Ishikawa (cell line): ENCODE results near the gene DOCK3.

Experiments used
- CEBPB ChIP-seq: IDR thresholded peaks from 2 replicates; pipeline ENCODE4 v1.6.1; 2012
- CREB1 ChIP-seq: IDR thresholded peaks from 2 replicates; pipeline ENCODE4 v1.6.1; 2012; ENCODE audit warnings: low read depth
- EGR1 ChIP-seq: IDR thresholded peaks from 2 replicates; pipeline ENCODE4 v1.6.1; 2012
- EP300 ChIP-seq: IDR thresholded peaks from 2 replicates; pipeline ENCODE4 v1.6.1; 2012; ENCODE audit warnings: borderline replicate concordance
- FOXM1 ChIP-seq: IDR thresholded peaks from 2 replicates; pipeline ENCODE4 v1.6.1; 2012; ENCODE audit warnings: low read depth, borderline replicate concordance
- MAX ChIP-seq: IDR thresholded peaks from 2 replicates; pipeline ENCODE4 v1.6.1; 2012
- NFIC ChIP-seq: IDR thresholded peaks from 2 replicates; pipeline ENCODE4 v1.6.1; 2012
- RAD21 ChIP-seq: IDR thresholded peaks from 2 replicates; pipeline ENCODE4 v1.6.1; 2012; ENCODE audit warnings: low read depth
- REST ChIP-seq: IDR thresholded peaks from 2 replicates; pipeline ENCODE4 v1.6.1; 2012; ENCODE audit warnings: low read depth, mild to moderate bottlenecking
- TAF1 ChIP-seq: IDR thresholded peaks from 2 replicates; pipeline ENCODE4 v1.6.1; 2012; ENCODE audit warnings: low read depth, mild to moderate bottlenecking
- TCF12 ChIP-seq: IDR thresholded peaks from 2 replicates; pipeline ENCODE4 v1.6.1; 2012; ENCODE audit warnings: low read depth
- TEAD4 ChIP-seq: IDR thresholded peaks from 2 replicates; pipeline ENCODE4 v1.6.1; 2012
- USF1 ChIP-seq: IDR thresholded peaks from 2 replicates; pipeline ENCODE4 v1.6.1; 2012
- YY1 ChIP-seq: IDR thresholded peaks from 2 replicates; pipeline ENCODE4 v1.6.1; 2012; ENCODE audit warnings: low read depth
- ZBTB7A ChIP-seq: IDR thresholded peaks from 2 replicates; pipeline ENCODE4 v1.6.1; 2012; ENCODE audit warnings: low read depth

Gene DOCK3

DNA sequence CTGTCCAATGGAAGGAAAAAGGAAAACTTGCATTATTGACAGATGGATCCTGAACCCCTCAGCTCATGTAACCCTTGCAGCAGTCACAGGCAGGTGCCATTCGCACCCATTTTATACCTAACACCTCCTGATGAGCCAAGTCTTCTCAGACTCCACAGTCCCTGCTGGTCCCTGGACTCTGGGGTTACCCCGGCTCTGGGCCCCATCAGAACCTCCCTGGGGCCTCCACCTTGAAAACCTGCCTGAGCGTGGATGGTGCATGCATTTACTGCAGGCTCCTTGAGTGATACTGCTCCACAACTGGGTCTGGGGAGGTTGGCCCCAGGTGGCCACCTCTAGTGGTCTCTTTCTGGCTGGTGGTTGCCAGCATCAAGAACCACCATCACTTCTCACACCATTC, 15.9 kb upstream of the DOCK3 start:
- no peak for TF ChIP-seq TAF1
- TF ChIP-seq ZBTB7A: no peak
- TF ChIP-seq MAX: no peak
- TF ChIP-seq YY1: no peak
- TF ChIP-seq TCF12: no peak
- TF ChIP-seq CREB1: no peak
- no peak for TF ChIP-seq EP300
- TF ChIP-seq NFIC: no peak
- TF ChIP-seq FOXM1: no peak
- no peak for TF ChIP-seq EGR1

DNA sequence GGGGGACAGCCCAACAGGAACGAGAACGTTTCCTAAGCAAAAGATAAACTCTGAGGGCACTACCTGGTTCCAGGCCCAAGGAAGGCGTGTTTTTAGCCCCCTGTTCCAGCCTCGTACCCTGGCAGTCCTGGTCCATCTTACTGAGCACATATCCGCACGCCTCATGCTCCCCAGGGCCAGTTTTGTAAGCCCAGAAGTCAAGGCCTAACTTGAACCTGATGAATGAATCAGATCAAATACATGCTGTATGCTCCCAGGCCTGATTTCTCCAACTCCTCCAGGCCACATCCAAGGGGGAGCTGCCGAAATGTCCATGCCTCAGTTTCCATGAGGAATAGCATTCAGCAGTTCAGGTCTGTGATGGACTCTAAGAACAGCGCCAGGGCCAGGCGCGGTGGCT, 14.3 kb upstream of the DOCK3 start:
- TF ChIP-seq NFIC: no peak
- TF ChIP-seq CEBPB: no peak
- no peak for TF ChIP-seq EP300
- TF ChIP-seq REST: no peak
- no peak for TF ChIP-seq ZBTB7A
- no peak for TF ChIP-seq TCF12
- no peak for TF ChIP-seq RAD21
- no peak for TF ChIP-seq EGR1
- TF ChIP-seq TAF1: no peak
- TF ChIP-seq TEAD4: no peak
- TF ChIP-seq YY1: no peak

GRCh38 chr3:50661321-50661837, 13.3 kb upstream of the DOCK3 start:
- TF ChIP-seq CEBPB (no peak), TEAD4 (no peak), YY1 (no peak), RAD21 (no peak), ZBTB7A (no peak), EP300 (no peak), MAX (no peak), TCF12 (no peak), FOXM1 (no peak), USF1 (no peak), EGR1 (no peak), NFIC (no peak)

DNA sequence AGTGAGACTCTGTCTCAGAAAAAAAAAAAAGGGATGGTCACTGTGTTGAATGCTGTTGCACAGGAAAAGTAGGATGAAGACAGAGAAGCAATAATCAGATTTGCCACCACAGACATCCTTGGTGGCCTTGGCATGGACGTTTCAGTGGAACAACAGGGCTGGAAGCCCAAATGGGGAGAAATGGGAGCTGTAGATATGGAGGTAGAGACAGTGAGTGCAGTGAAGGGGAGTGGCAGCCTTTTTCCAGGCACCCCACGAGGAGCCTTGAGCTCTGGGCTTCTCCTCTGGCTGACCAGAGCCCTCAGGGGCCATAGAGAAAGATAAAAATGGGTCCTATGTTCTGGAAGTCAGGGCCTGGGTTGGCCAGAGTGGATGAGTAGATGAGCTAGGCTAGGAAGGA, 12.3 kb upstream of the DOCK3 start:
- TF ChIP-seq YY1: no peak
- no peak for TF ChIP-seq EP300
- TF ChIP-seq CREB1: no peak
- no peak for TF ChIP-seq REST
- no peak for TF ChIP-seq ZBTB7A
- TF ChIP-seq CEBPB: no peak
- TF ChIP-seq RAD21: no peak
- no peak for TF ChIP-seq MAX

DNA sequence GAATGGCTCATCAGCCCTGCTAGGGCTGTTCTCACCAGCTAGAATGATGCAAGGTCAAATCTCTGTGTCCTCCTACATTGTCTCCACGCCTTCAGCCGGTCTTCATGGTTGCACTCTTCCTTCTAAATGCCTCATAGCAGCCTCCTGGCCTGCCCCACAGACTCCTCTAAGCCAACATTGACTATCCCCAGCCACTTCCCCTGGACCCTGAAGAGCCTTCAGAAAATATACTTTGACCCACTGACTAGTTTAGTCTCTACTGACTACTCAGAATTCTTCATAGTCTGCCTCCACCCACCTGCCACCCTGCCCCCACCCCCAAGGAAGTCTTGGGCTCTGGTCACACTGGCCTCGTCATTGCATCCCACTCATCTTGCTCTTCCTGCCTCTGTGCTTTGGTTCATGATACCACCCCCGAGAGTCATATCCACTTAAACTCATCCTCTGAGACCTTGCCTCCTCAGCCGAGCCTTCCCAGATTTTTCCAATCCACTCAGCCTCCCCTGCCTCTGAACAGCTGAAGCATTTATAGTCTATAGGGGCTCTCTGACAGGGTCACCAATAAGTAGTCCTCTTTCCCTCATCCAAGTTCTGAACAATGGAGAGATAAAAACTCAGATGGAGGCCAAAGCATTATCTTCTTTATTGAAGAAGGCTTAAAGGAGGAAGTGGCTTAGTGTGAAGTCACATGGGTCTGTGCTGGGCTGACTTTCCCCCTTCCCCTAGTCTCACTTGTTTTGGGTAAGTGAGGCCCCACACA, 9.5 kb upstream of the DOCK3 start:
- TF ChIP-seq ZBTB7A (no peak), USF1 (no peak), YY1 (no peak), NFIC (no peak), EP300 (no peak), CREB1 (no peak)

DNA sequence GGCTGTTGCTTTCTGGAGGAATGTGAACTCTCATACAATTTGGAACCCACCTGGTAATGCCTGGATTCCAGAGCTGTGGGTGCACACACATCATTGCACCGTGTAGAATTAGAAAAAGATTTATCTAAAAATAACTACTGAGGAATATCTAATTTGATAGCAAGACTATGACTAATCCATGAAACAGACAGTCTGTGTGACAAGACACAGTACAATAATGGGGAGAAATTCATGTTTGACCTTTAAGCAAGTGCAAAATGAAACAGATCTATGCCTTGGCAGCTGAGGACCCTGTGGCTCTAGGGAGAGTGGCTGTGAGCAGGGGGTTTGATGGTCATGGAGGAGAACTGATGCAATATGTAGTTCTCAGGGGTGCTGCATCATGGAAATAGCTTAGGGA, 7.9 kb upstream of the DOCK3 start:
- TF ChIP-seq CEBPB (no peak), NFIC (no peak), FOXM1 (no peak), REST (no peak), EGR1 (no peak), EP300 (no peak), CREB1 (no peak), TCF12 (no peak), USF1 (no peak), ZBTB7A (no peak), TEAD4 (no peak), MAX (no peak), RAD21 (no peak), TAF1 (no peak), YY1 (no peak)
